ENCODE data around the gene ZNF418. TPM values are rescaled to one million over a fixed set of nuclear protein-coding genes. Genes with fewer than 3 reads are reported as not detected.

The ZNF418 gene
- 6.1 and 8.2 TPM in 2 replicates for total RNA-seq
- polyA plus RNA-seq: 2.8 and 3.2 TPM in 2 replicates

GRCh38 chr19:57934820-57935665 is at the start of gene ZNF418:
TSS of gene ZNF418 (minus strand) at chr19:57935402. CDS start at chr19:57933822, 1,580 bp downstream.
- 2% methylated on average over 54 of the region's 54 CpGs for WGBS (ENCODE audit: low lambda C conversion rate, missing lambda C conversion rate)
- Histone ChIP-seq H3K4me3 (peak within 1 kb of the TSS; percentile 74), H3K9me3 (ENCODE audit: low read depth) (no peaks in the 10 kb centered on the region), H3K27me3 (no peaks in the 10 kb centered on the region), H2AFZ (peak within 1 kb of the TSS; percentile 88), H3K9me2 (replicated peaks; ENCODE audit: insufficient read depth) (no peaks in the 10 kb centered on the region), H3K79me2 (peaks cover 26% of the 10 kb centered on the region), H3K36me3 (replicated peaks; ENCODE audit: insufficient read depth, low read depth) (peaks cover 4% of the 10 kb centered on the region), H3K4me2 (peak within 1 kb of the TSS; percentile 90), H3K27ac (peak within 1 kb of the TSS; percentile 82), H3K4me1 (ENCODE audit: insufficient read depth) (peaks cover 8% of the 10 kb centered on the region), H4K20me1 (ENCODE audit: insufficient read depth, poor library complexity, severe bottlenecking) (no peaks in the 10 kb centered on the region)
- DNase-seq (ENCODE audit: low spot score): peak; percentile 86
- TF ChIP-seq EZH2 (IDR thresholded peaks at IDR 0.05; ENCODE audit: borderline replicate concordance) (no peak), EZH2phosphoT487 (IDR thresholded peaks at IDR 0.05; ENCODE audit: low read depth, severe bottlenecking, unreplicated experiment) (no peak), CTCF (IDR thresholded peaks at IDR 0.05; ENCODE audit: poor library complexity) (no peak)

DNA sequence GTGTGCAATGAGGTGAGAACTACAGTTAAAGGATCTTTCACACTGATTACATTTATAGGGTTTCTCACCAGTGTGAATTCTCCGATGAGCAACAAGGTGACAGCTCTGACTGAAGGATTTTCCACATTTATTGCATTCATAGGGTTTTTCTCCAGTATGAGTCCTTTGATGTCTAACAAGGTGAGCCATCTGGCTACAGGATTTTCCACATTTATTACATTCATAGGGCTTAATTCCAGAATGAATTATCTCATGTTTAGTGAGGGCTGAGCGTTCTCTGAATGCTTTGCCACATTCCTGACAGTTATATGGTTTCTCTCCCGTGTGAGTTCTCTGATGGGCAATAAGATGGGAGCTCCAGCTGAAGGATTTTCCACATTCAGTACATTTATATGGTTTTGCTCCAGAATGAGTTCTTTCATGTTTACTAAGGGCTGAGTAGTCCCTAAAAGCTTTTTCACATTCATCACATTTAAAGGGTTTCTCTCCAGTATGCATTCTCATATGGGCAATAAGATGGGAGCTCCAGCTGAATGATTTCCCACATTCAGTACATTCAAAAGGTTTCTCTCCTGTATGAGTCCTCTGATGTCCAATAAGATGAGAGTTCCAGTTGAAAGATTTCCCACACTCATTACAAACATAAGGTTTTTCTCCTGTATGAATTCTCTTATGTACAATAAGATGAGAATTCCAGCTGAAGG is 43.5 kb upstream of the ZNF418 start:
- peaks cover 77% of the 10 kb centered on the region for H3K9me3 ChIP-seq (ENCODE audit: low read depth)
- 97% methylated on average over 3 of the region's 3 CpGs for WGBS (ENCODE audit: low lambda C conversion rate, missing lambda C conversion rate)
- peak overlapping the region; percentile 23 for H3K4me3 ChIP-seq
- H3K36me3 ChIP-seq (replicated peaks; ENCODE audit: insufficient read depth, low read depth): peaks cover 45% of the 10 kb centered on the region
- no peak overlapping the region for H2AFZ ChIP-seq
- H3K79me2 ChIP-seq: no peaks in the 10 kb centered on the region
- no peak overlapping the region for H3K4me2 ChIP-seq
- H3K9me2 ChIP-seq (replicated peaks; ENCODE audit: insufficient read depth): no peaks in the 10 kb centered on the region
- H3K4me1 ChIP-seq (ENCODE audit: insufficient read depth): no peaks in the 10 kb centered on the region
- H4K20me1 ChIP-seq (ENCODE audit: insufficient read depth, poor library complexity, severe bottlenecking): no peaks in the 10 kb centered on the region
- H3K27me3 ChIP-seq: no peaks in the 10 kb centered on the region
- TF ChIP-seq CTCF (IDR thresholded peaks at IDR 0.05; ENCODE audit: poor library complexity) (no peak), EZH2phosphoT487 (IDR thresholded peaks at IDR 0.05; ENCODE audit: low read depth, severe bottlenecking, unreplicated experiment) (no peak), EZH2 (IDR thresholded peaks at IDR 0.05; ENCODE audit: borderline replicate concordance) (no peak)
- DNase-seq (ENCODE audit: low spot score): no peak
- H3K27ac ChIP-seq: no peak overlapping the region

- Histone ChIP-seq H3K4me2 (no peak within 1 kb of the TSS), H4K20me1 (ENCODE audit: insufficient read depth, poor library complexity, severe bottlenecking) (no peaks in the 10 kb centered on the region), H3K27me3 (no peaks in the 10 kb centered on the region), H3K36me3 (replicated peaks; ENCODE audit: insufficient read depth, low read depth) (peaks cover 23% of the 10 kb centered on the region), H3K79me2 (no peaks in the 10 kb centered on the region), H3K9me3 (ENCODE audit: low read depth) (peaks cover 42% of the 10 kb centered on the region), H3K4me3 (no peak within 1 kb of the TSS), H3K9me2 (replicated peaks; ENCODE audit: insufficient read depth) (no peaks in the 10 kb centered on the region), H2AFZ (no peak within 1 kb of the TSS), H3K27ac (no peak within 1 kb of the TSS), H3K4me1 (ENCODE audit: insufficient read depth) (no peaks in the 10 kb centered on the region)
- 98% methylated on average over 4 of the region's 4 CpGs for WGBS (ENCODE audit: low lambda C conversion rate, missing lambda C conversion rate)
- TF ChIP-seq CTCF (IDR thresholded peaks at IDR 0.05; ENCODE audit: poor library complexity) (no peak), EZH2phosphoT487 (IDR thresholded peaks at IDR 0.05; ENCODE audit: low read depth, severe bottlenecking, unreplicated experiment) (no peak), EZH2 (IDR thresholded peaks at IDR 0.05; ENCODE audit: borderline replicate concordance) (no peak)
- no peak for DNase-seq (ENCODE audit: low spot score)
Measured at GRCh38 chr19:57974434-57974833, 39.2 kb upstream of the ZNF418 start, which contains the start of gene C19orf18. TSS of gene C19orf18 (minus strand) at chr19:57974534. CDS start at chr19:57974432, 102 bp downstream.
